Body of pancreas (tissue), 4 donors: ENCODE results near the gene ANP32A. TPM values are rescaled to one million over a fixed set of nuclear protein-coding genes. Genes with fewer than 3 reads are reported as not detected.

ENCODE experiments used
- ATAC-seq: fragments of 150-250 bp; one replicate; pipeline ENCODE4 v1.9.1; 2016
- DNase-seq, 4 donors: peaks; one replicate each; pipeline ENCODE4 v3.0.0-alpha.2; 2019
- H3K27ac ChIP-seq, 4 donors: fragments of 200-600 bp; sonication (generic); 1 replicate in 3 of 4; 2 replicates in 1 of 4; pipeline versions ENCODE4 v1.5.1 to v1.6.1; 2016 to 2019; ENCODE audit warnings: mild to moderate bottlenecking in 1 of 4, mixed read lengths in 1 of 4, moderate library complexity in 1 of 4
- H3K27me3 ChIP-seq, 2 donors: fragments of 200-600 bp; sonication (generic); one replicate each; pipeline ENCODE4 v1.6.0; 2016; ENCODE audit warnings: mild to moderate bottlenecking in 1 of 2
- H3K36me3 ChIP-seq, 2 donors: fragments of 200-600 bp; sonication (generic); replicated peaks in 1 of 2; 2 replicates each; pipeline ENCODE4 v1.5.1; 2016; ENCODE audit warnings: low read depth in 2 of 2; ENCODE audit not compliant: insufficient read depth in 1 of 2
- H3K4me1 ChIP-seq: fragments of 200-600 bp; sonication (generic); one replicate; pipeline ENCODE4 v1.6.0; 2016
- H3K4me3 ChIP-seq, 2 donors: fragments of 200-600 bp; sonication (generic); 1 replicate in 1 of 2; 2 replicates in 1 of 2; pipeline ENCODE4 v1.5.1; 2016 to 2019
- H3K9me3 ChIP-seq, 3 donors: fragments of 200-600 bp; sonication (generic); 1 replicate in 2 of 3; 2 replicates in 1 of 3; pipeline ENCODE4 v1.5.1; 2016
- CTCF ChIP-seq, 7 experiments: fragments of 450-650 bp in 4 of 7; fragments of 200-600 bp in 3 of 7; sonication (generic) in 3 of 7; IDR thresholded peaks; one replicate each; pipeline ENCODE4 v1.5.1; 2016 to 2019; ENCODE audit warnings: antibody characterized with exemption in 7 of 7
- POLR2A ChIP-seq, 3 donors: fragments of 450-650 bp; IDR thresholded peaks; one replicate each; pipeline ENCODE4 v1.6.1; 2016; ENCODE audit warnings: antibody characterized with exemption in 3 of 3, mild to moderate bottlenecking in 2 of 3
- WGBS, 2 donors: methylation state at CpG; one replicate each; pipeline ENCODE4 v1.1.5; 2017; 5-methylcytosine and 5-hydroxymethylcytosine counted together
- intact Hi-C: fragments of 100-400 bp; cut with DNase I; formaldehyde crosslinking; loops from one replicate; pipeline ENCODE4 v1.15.1; 2023
- total RNA-seq, 2 donors: library from RNA; depleted of rRNA; stranded (reverse); fragments of >200 nt; gene quantifications; one replicate each; pipeline ENCODE4 v1.1.0, GENCODE V29; 2016

Gene ANP32A
- total RNA-seq, 2 donors from 2014 or later: 27.7 to 37.4 TPM

DNA sequence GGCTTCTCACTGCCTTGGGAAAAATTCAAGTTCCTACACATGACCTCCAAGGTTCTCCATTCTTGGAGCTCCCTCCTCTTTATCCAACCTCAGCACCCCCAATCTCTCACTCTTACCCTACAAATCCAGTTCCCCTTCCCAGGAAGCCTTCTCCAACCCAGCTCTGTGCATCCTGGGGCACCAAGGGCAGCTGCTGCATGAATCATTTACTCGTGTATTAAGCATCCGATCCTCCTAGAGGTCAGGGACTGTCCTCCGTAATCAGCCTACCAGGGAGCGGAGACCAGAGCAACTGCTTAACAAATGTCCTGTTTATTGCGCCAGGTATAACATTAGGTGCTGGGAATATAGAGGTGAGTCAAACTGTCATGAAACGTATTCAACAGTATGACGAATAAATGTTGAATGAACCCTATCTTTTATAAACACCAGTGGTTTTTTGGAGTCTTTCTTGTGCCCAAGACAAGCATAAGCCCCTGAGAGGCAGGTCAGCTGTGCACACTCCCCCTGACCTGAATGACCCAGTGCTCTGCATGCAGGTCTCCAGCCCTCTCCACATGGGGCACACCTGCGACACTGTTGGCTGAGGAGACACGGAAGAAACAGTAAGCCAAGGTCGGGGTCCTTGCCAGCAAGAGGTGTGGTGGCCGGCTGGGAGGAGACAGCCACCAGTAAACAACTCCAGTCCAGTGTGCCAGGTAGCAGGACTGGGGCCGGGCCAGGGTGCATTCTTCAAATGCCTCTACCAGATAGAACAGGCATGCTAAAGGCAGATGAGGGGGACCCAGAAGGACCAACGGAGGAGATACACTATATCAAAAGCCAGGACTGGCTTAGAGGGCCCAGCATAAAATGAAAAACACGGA, 27.6 kb downstream of the ANP32A start:
- intact Hi-C loops: no loop called here
- Histone ChIP-seq H3K27me3 (no peaks in the 10 kb centered on the region), H3K4me1 (peaks cover 82% of the 10 kb centered on the region), H3K36me3 (no peaks in the 10 kb centered on the region), H3K27ac (peak overlapping the region; percentile 62 to 85 (median 81)), H3K9me3 (no peaks in the 10 kb centered on the region), H3K4me3 (no peak overlapping the region)
- ATAC-seq: peak; percentile 89
- TF ChIP-seq CTCF (IDR thresholded peaks at IDR 0.05) (peak in 3 of 7 experiments; percentile 15 to 39 (median 35)), POLR2A (IDR thresholded peaks at IDR 0.05) (peak in 1 of 3 donors; percentile 38)
- DNase-seq: peak; percentile 89 to 97 (median 95)
- 7 to 24% methylated on average over 14 of the region's 14 CpGs for WGBS, 2 donors

- H3K4me3 ChIP-seq: no peak overlapping the region
- 66 to 89% methylated on average over 3 of the region's 3 CpGs for WGBS, 2 donors
- no peak for DNase-seq
- no peaks in the 10 kb centered on the region for H3K27me3 ChIP-seq
- peaks cover 93% of the 10 kb centered on the region for H3K4me1 ChIP-seq
- H3K27ac ChIP-seq: peak overlapping the region in 3 of 4 donors; percentile 79 to 85 (median 83)
- intact Hi-C loops: no loop called here
- H3K9me3 ChIP-seq: no peaks in the 10 kb centered on the region
- TF ChIP-seq POLR2A (IDR thresholded peaks at IDR 0.05) (no peak), CTCF (IDR thresholded peaks at IDR 0.05) (no peak)
- no peak for ATAC-seq
- no peaks in the 10 kb centered on the region for H3K36me3 ChIP-seq
These were observed 29.0 kb downstream of the ANP32A start for GRCh38 chr15:68791431-68792283.

- no peaks in the 10 kb centered on the region for H3K9me3 ChIP-seq
- TF ChIP-seq CTCF (IDR thresholded peaks at IDR 0.05): no peak
- TF ChIP-seq POLR2A (IDR thresholded peaks at IDR 0.05): no peak
- WGBS, 2 donors: 95% methylated on average over 2 of the region's 2 CpGs
- H3K27me3 ChIP-seq: no peaks in the 10 kb centered on the region
- intact Hi-C loops: no loop called here
- no peaks in the 10 kb centered on the region for H3K36me3 ChIP-seq
- ATAC-seq: no peak
- peak overlapping the region in 1 of 4 donors; percentile 79 for H3K27ac ChIP-seq
- no peak for DNase-seq
- H3K4me1 ChIP-seq: peaks cover 88% of the 10 kb centered on the region
- H3K4me3 ChIP-seq: no peak overlapping the region
These were observed 29.8 kb downstream of the ANP32A start for GRCh38 chr15:68790910-68791309.

DNA sequence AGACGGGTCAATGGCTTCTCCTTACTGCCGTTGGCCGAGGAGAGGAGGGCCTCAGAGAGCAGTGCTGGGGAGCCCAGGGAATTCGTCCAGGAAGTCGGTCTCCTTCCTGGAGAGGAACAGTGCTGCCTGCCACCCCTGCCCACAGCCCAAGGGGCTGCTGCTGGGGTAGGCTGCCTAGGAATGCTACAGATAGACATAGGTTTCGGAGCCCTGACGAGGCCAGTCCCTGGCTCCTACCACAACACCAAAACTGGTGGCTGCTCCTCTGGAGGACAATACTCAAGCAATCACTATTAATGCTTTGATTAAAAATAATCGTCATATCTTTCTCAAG, 30.5 kb downstream of the ANP32A start:
- Histone ChIP-seq H3K27ac (peak overlapping the region; percentile 28 to 64 (median 60)), H3K27me3 (no peaks in the 10 kb centered on the region), H3K4me1 (peaks cover 81% of the 10 kb centered on the region), H3K4me3 (no peak overlapping the region), H3K9me3 (no peaks in the 10 kb centered on the region), H3K36me3 (no peaks in the 10 kb centered on the region)
- DNase-seq (no peak), ATAC-seq (no peak)
- intact Hi-C loops: no loop called here
- 74 to 75% methylated on average over 8 of the region's 8 CpGs for WGBS, 2 donors
- TF ChIP-seq POLR2A (IDR thresholded peaks at IDR 0.05) (no peak), CTCF (IDR thresholded peaks at IDR 0.05) (no peak)
